ENCODE data around the gene SERTAD4. TPM values are rescaled to one million over a fixed set of nuclear protein-coding genes. Genes with fewer than 3 reads are reported as not detected.
A peak's percentile ranks its signal among the peaks of the same experiment; 100 is the strongest.

Gene SERTAD4
- total RNA-seq, 2 donors from 2014 or later: 5.2 to 5.9 TPM

- no peak for DNase-seq
- intact Hi-C loops (cut with DNase I, micrococcal nuclease): no loop called here
- no peak for ATAC-seq
Observed at GRCh38 chr1:210228158-210228557, 4.4 kb upstream of the SERTAD4 start.

- intact Hi-C loops (cut with DNase I, micrococcal nuclease): no loop called here
- DNase-seq: no peak
- no peak for ATAC-seq
Observed at GRCh38 chr1:210230149-210230695, 2.4 kb upstream of the SERTAD4 start.

- DNase-seq (peak; percentile 35 to 53), ATAC-seq (peak; percentile 60)
- intact Hi-C loops (cut with DNase I, micrococcal nuclease): no loop called here
Observed at GRCh38 chr1:210231846-210232510, 618 bp upstream of the SERTAD4 start.

GRCh38 chr1:210233216-210233494, 559 bp downstream of the SERTAD4 start:
- no peak for DNase-seq
- intact Hi-C loops (cut with DNase I, micrococcal nuclease): no loop called here
- peak; percentile 53 for ATAC-seq

- peak; percentile 60 to 79 for DNase-seq
- peak; percentile 71 for ATAC-seq
- intact Hi-C loops (cut with DNase I, micrococcal nuclease): no loop called here
Observed at GRCh38 chr1:210233495-210234328, 1.1 kb downstream of the SERTAD4 start.

- DNase-seq: no peak
- intact Hi-C loops (cut with DNase I, micrococcal nuclease): no loop called here
- no peak for ATAC-seq
Observed at GRCh38 chr1:210234329-210234757, 1.7 kb downstream of the SERTAD4 start.

GRCh38 chr1:210235363-210236053, 2.9 kb downstream of the SERTAD4 start:
- ATAC-seq: no peak
- DNase-seq: no peak
- intact Hi-C loops (cut with DNase I, micrococcal nuclease): no loop called here

GRCh38 chr1:210236386-210236839, 3.8 kb downstream of the SERTAD4 start:
- intact Hi-C loops (cut with DNase I, micrococcal nuclease): no loop called here
- ATAC-seq: no peak
- DNase-seq: no peak

GRCh38 chr1:210236840-210237409, 4.3 kb downstream of the SERTAD4 start:
- DNase-seq (peak in 1 of 2 donors; percentile 74), ATAC-seq (no peak)
- intact Hi-C loops (cut with DNase I, micrococcal nuclease): no loop called here

GRCh38 chr1:210237479-210237878, 4.9 kb downstream of the SERTAD4 start:
- DNase-seq (no peak), ATAC-seq (no peak)
- intact Hi-C loops (cut with DNase I, micrococcal nuclease): no loop called here

- no peak for DNase-seq
- no peak for ATAC-seq
- intact Hi-C loops (cut with DNase I, micrococcal nuclease): no loop called here
Observed at GRCh38 chr1:210237981-210238380, 5.4 kb downstream of the SERTAD4 start.

GRCh38 chr1:210239349-210240111, 6.9 kb downstream of the SERTAD4 start:
- intact Hi-C loops (cut with DNase I, micrococcal nuclease): no loop called here
- DNase-seq: no peak
- ATAC-seq: peak; percentile 56

GRCh38 chr1:210241121-210241520, 8.5 kb downstream of the SERTAD4 start:
- DNase-seq (no peak), ATAC-seq (no peak)
- intact Hi-C loops (cut with DNase I, micrococcal nuclease): no loop called here

GRCh38 chr1:210244746-210245367, 12.3 kb downstream of the SERTAD4 start:
- ATAC-seq (no peak), DNase-seq (no peak)
- intact Hi-C loops (cut with DNase I, micrococcal nuclease): no loop called here

- ATAC-seq: no peak
- DNase-seq: no peak
- intact Hi-C loops (cut with DNase I, micrococcal nuclease): no loop called here
Observed at GRCh38 chr1:210246447-210246846, 13.9 kb downstream of the SERTAD4 start.

GRCh38 chr1:210248341-210248740, 15.7 kb downstream of the SERTAD4 start:
- DNase-seq (no peak), ATAC-seq (no peak)
- intact Hi-C loops (cut with DNase I, micrococcal nuclease): no loop called here

- intact Hi-C loops (cut with DNase I, micrococcal nuclease): no loop called here
- ATAC-seq (peak; percentile 40), DNase-seq (peak; percentile 46 to 58)
Observed at GRCh38 chr1:210250665-210250997, 18.0 kb downstream of the SERTAD4 start.

- DNase-seq (peak; percentile 60 to 68), ATAC-seq (peak; percentile 36)
- intact Hi-C loops (cut with DNase I, micrococcal nuclease): no loop called here
Observed at GRCh38 chr1:210250998-210251679, 18.5 kb downstream of the SERTAD4 start.
